ENCODE data around the gene SIN3A.

DNA sequence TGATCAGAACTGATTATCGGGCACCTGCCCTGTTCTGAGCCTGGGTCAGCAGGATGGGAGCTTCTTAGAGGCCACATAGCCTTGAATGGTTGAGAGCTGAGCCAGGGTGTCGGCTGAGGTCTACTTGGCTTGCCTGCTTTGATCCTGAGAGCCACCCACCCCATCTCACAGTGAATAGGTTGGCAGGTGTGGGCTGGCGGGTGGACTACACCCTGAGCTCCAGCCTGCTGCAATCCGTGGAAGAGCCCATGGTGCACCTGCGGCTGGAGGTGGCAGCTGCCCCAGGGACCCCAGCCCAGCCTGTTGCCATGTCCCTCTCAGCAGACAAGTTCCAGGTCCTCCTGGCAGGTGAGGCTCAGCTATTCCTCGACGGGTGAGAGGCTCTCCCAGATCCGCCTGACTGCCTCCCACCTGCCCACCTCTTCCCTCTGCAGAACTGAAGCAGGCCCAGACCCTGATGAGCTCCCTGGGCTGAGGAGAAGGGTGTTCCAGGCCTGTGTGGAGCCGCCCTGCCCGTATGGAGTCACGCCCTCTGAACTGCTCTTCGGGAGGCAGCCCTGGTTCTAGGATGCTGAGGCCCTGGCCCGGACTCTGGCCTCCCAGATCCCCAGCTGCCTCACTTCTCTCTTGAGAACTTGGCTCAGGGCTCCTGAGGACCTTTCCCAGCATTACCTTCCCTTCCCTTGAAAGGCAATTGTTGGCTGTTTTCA, 111.8 kb downstream of the SIN3A start:
- no peak for TF ChIP-seq POLR2AphosphoS5 (IDR thresholded peaks at IDR 0.05; ENCODE audit: insufficient read depth in 1 of 2, low read depth in 1 of 2)
- TF ChIP-seq POLR2A (IDR thresholded peaks at IDR 0.05), result no peak
- no peak for TF ChIP-seq CTCF (IDR thresholded peaks at IDR 0.05)

All from vagina (tissue), 2 donors.